ENCODE results near the gene NLRP3.
A peak's percentile ranks its signal among the peaks of the same experiment; 100 is the strongest.
"Not testable (repeated sequence)": the region's sequence is repeated elsewhere in the genome, so short reads cannot be mapped to it uniquely, and the experiment has no call there.

Gene NLRP3

GRCh38 chr1:247415423-247416361, at the start of gene NLRP3:
NLRP3 (plus strand) TSS chr1:247416173; CDS start chr1:247418801, 2,628 bp downstream.
- no peak for DNase-seq (ENCODE audit: low spot score)

- not testable (repeated sequence) for DNase-seq (ENCODE audit: low spot score)
Measured at GRCh38 chr1:247366345-247366744, 49.6 kb upstream of the NLRP3 start.

GRCh38 chr1:247366926-247367645, 48.9 kb upstream of the NLRP3 start:
- no peak for DNase-seq (ENCODE audit: low spot score)

- no peak for DNase-seq (ENCODE audit: low spot score)
Measured at GRCh38 chr1:247367786-247368422, 48.1 kb upstream of the NLRP3 start.

GRCh38 chr1:247368490-247369145, 47.4 kb upstream of the NLRP3 start:
- no peak for DNase-seq (ENCODE audit: low spot score)

GRCh38 chr1:247370786-247371732, 44.9 kb upstream of the NLRP3 start:
- DNase-seq (ENCODE audit: low spot score): no peak

GRCh38 chr1:247371801-247372259, 44.1 kb upstream of the NLRP3 start:
- no peak for DNase-seq (ENCODE audit: low spot score)

- DNase-seq (ENCODE audit: low spot score): peak; percentile 55
Measured at GRCh38 chr1:247373721-247374141, 42.2 kb upstream of the NLRP3 start.

GRCh38 chr1:247374651-247375334, 41.2 kb upstream of the NLRP3 start:
- DNase-seq (ENCODE audit: low spot score): not testable (repeated sequence)

GRCh38 chr1:247375747-247376146, 40.2 kb upstream of the NLRP3 start:
- no peak for DNase-seq (ENCODE audit: low spot score)

- DNase-seq (ENCODE audit: low spot score): peak; percentile 60
Measured at GRCh38 chr1:247376659-247377058, 39.3 kb upstream of the NLRP3 start.

- not testable (repeated sequence) for DNase-seq (ENCODE audit: low spot score)
Measured at GRCh38 chr1:247377656-247378055, 38.3 kb upstream of the NLRP3 start.

- DNase-seq (ENCODE audit: low spot score): no peak
Measured at GRCh38 chr1:247378334-247379073, 37.5 kb upstream of the NLRP3 start.

- DNase-seq (ENCODE audit: low spot score): no peak
Measured at GRCh38 chr1:247385283-247385682, 30.7 kb upstream of the NLRP3 start.

- DNase-seq (ENCODE audit: low spot score): no peak
Measured at GRCh38 chr1:247386217-247386616, 29.8 kb upstream of the NLRP3 start.

- no peak for DNase-seq (ENCODE audit: low spot score)
Measured at GRCh38 chr1:247386687-247387086, 29.3 kb upstream of the NLRP3 start.

- no peak for DNase-seq (ENCODE audit: low spot score)
Measured at GRCh38 chr1:247387096-247387495, 28.9 kb upstream of the NLRP3 start.

- DNase-seq (ENCODE audit: low spot score): no peak
Measured at GRCh38 chr1:247387565-247387964, 28.4 kb upstream of the NLRP3 start.

GRCh38 chr1:247390116-247390791, 25.7 kb upstream of the NLRP3 start:
- peak; percentile 84 for DNase-seq (ENCODE audit: low spot score)
